ENCODE measurements around the gene CDX1.

GRCh38 chr5:150219142-150219541 lies 52.6 kb downstream of the CDX1 start:
- TF ChIP-seq FOXK2 (IDR thresholded peaks at IDR 0.05), result no peak
- TF ChIP-seq SUZ12 (IDR thresholded peaks at IDR 0.05), result no peak
